Omental fat pad (tissue), 4 donors: ENCODE data around the gene KIAA0232. TPM values are rescaled to one million over a fixed set of nuclear protein-coding genes. Genes with fewer than 3 reads are reported as not detected.
"Not testable (repeated sequence)": the region's sequence is repeated elsewhere in the genome, so short reads cannot be mapped to it uniquely, and the experiment has no call there.

ENCODE experiments used
- ATAC-seq: fragments of 150-250 bp; one replicate; pipeline ENCODE4 v1.9.1; 2016; ENCODE audit warnings: mild to moderate bottlenecking, moderate library complexity; ENCODE audit not compliant: low FRiP score
- DNase-seq: peaks from one replicate; pipeline ENCODE4 v3.0.0-alpha.2; 2019; ENCODE audit warnings: low spot score
- total RNA-seq, 4 donors: library from RNA; depleted of rRNA; stranded (reverse); fragments of >200 nt; gene quantifications; one replicate each; pipeline ENCODE4 v1.1.0, GENCODE V29; 2016
- TF ChIP-seq, protein P1 (sequence below), 3 donors: fragments of 450-650 bp; IDR thresholded peaks; one replicate each; pipeline ENCODE4 v1.5.1; 2016 to 2017; ENCODE audit warnings: antibody characterized with exemption in 3 of 3, mild to moderate bottlenecking in 3 of 3, moderate library complexity in 2 of 3

KIAA0232 gene
- total RNA-seq, 4 donors from 2014 or later = 26.4 to 29.8 (median 27.0) TPM

DNA sequence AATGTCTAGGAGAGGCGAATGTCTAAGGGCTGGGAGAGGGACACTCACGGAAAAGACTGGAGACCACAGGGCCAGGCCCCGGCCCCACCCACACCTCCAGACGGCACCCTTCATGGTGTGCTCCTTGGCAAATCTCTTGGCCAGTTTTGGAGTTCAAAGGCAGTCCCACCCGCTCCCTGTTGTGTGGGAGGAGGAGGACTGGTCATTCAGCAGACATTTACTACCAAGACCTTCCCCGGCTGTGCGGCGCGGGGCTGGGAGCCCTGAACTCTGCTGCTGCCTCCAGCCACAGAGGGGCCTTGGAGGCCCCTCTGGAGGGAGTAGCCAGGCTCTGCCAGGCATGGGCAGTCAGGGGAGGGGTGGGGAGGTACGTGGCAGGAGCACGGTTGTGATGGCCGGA, 118.4 kb downstream of the KIAA0232 start:
- no peak for ATAC-seq
- TF ChIP-seq, protein P1, sequence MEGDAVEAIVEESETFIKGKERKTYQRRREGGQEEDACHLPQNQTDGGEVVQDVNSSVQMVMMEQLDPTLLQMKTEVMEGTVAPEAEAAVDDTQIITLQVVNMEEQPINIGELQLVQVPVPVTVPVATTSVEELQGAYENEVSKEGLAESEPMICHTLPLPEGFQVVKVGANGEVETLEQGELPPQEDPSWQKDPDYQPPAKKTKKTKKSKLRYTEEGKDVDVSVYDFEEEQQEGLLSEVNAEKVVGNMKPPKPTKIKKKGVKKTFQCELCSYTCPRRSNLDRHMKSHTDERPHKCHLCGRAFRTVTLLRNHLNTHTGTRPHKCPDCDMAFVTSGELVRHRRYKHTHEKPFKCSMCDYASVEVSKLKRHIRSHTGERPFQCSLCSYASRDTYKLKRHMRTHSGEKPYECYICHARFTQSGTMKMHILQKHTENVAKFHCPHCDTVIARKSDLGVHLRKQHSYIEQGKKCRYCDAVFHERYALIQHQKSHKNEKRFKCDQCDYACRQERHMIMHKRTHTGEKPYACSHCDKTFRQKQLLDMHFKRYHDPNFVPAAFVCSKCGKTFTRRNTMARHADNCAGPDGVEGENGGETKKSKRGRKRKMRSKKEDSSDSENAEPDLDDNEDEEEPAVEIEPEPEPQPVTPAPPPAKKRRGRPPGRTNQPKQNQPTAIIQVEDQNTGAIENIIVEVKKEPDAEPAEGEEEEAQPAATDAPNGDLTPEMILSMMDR (IDR thresholded peaks at IDR 0.05) = no peak
- DNase-seq = no peak

DNA sequence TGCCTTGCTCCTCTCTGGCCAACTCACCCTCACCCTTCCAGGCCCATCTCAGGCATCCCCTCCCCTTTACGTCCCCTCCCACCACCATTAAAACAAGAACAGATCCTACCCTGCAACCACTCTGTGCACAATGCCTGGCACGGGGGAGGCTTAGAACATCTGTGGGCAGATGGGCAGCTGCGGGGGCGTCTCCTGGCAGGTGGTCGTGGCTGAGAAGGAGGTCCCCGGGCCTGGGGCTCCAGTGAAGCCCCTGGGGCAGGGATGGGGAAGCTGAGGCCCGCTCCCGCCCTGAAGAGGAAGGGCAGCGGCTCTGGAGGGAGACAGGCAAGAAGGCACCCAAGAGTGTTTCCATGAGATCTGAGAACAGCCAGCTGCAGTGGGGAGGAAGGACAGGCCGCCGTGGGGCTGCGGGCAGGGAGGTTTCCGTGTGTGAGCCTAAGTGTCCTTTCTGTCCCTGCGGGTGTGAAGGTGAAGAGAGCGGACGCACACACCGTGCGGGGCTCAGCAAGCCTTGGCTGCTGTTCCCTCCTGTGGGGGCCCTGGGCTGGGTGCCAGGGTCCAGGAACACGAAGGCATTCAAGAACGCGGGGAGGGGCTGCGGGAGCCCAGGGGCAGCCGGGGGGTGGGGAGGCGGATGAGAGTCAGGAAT, 119.3 kb downstream of the KIAA0232 start:
- ATAC-seq (no peak), DNase-seq (no peak)
- TF ChIP-seq, protein P1 (IDR thresholded peaks at IDR 0.05) = no peak

DNA sequence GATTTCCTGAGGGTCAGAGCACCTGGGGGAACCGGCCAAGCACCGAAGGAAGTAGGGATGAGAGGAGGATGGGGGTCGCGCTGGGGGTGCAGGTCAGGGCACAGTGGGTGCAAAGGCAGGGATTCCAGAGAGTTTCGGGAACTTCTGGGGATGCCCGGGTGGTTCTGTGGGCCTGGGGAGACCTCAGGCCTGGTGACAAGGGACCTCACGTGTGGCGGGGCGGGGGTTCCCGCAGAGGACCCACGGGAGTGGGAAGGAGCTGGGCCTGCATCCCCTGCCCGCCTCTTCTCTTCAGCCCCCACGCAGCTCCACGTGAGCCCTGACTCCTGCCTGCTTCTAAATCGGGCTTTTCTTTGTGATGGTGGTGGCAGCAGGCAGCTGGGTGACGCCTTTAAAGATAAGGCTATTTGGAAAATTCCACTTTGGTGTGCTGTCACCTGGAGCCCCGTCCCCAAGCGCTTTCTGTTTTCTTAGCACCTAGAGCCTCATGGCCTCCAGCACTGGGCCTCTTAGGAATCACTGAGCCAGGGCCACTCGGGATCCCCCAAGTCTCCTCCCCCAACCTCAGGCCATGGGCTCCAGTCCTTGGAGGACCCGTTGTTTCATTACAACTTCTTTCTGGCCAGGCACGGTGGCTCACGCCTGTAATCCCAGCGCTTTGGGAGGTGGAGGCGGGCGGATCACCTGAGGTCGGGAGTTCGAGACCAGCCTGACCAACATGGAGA, 120.0 kb downstream of the KIAA0232 start:
- ATAC-seq (no peak), DNase-seq (no peak)
- TF ChIP-seq, protein P1 (IDR thresholded peaks at IDR 0.05) = no peak

DNA sequence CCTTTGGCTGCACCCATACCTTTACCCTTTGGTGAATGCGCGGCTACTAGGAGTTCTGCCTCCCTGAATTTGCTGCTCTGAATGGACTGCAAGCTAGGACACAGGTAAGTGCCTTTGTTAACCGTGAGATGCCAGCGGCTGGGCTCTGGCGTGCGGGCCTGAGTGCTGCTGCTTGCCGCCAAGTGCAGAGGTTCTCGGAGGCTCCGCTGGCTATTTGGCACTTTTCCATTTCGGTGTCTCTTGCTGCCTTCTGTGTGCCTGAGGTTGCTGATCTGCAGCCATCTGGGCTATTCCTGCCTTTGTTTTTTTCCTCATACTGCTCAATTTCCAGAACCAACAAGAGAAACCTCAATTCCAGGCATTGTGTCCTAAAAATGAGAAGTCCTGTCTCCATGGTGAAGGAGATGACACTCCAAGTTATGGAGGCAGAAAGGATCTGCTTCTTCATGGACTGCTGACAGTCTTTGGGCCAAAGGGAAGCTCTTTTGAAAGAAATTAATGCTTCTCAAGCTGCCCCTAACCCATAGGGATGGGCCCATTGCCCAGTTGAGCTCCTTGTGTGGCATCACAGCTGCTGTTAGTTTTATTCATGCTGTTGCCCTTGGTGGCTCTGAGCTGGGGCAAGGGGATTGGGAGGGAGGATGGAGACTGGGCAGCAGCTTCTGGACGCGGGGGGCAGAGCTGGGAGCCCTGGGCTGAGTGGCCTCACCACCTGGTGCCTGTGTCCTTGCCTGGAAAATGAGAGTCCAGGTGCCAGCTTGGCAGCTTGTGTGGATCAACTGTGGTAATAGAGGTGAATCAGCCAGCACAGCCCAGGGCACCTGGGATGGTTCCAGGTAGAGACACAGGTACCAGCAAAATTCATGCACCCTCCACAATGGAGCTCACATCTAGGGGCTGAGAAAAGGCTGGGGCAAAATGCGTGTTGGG, 123.3 kb downstream of the KIAA0232 start:
- no peak for ATAC-seq
- TF ChIP-seq, protein P1 (IDR thresholded peaks at IDR 0.05) = no peak
- no peak for DNase-seq

DNA sequence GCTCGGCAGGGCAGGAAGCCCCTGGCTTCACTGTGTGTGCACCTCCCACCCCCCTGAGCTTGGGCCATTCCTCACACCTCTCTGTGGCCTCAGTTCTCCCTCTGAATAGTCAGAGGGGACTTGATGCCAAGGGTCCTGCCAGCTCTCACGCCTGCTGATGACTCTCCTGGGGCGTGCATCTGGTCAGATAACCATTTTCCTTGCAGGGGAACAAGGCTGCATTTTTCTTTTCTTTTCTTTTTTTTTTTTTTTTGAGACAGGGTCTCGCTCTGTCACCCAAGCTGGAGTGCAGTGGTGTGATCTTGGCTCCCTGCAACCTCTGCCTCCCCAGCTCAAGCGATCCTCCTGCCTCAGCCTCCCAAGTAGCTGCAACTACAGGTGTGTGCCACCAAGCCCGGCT, 124.0 kb downstream of the KIAA0232 start:
- not testable (repeated sequence) for ATAC-seq, DNase-seq

DNA sequence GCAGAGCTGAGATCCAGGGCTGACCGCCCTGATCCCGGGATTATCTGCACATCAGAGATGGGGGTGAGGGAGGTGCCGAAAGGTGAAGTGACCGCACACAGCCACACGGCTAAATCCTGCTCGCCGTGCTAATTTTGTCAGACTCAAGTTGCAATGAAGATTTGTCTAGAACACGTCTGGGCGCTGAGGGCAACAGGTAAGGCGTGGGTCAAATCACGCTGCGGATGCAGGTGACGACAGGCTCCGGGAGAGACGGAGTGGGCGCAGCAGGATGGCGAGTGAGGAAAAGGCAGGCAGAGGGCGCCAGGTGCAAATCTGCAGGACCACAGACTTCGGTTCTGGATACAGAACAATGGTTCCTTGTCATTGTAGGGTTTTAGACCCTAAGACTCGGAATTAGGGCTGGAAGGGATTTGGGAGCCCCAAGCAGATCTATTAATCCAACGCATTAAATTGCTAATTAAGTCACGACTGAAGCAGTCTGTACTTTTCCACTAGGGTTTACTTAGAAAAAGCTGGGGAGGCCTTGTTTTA, 125.2 kb downstream of the KIAA0232 start:
- ATAC-seq (no peak), DNase-seq (no peak)
- TF ChIP-seq, protein P1 (IDR thresholded peaks at IDR 0.05) = no peak
